ENCODE data around the gene CALHM5. TPM values are rescaled to one million over a fixed set of nuclear protein-coding genes. Genes with fewer than 3 reads are reported as not detected.

Gene CALHM5
- total and polyA plus RNA-seq, 2 of the 4 experiments (the other 2 are of a cell fraction) = 3.3 to 10.8 TPM

DNA sequence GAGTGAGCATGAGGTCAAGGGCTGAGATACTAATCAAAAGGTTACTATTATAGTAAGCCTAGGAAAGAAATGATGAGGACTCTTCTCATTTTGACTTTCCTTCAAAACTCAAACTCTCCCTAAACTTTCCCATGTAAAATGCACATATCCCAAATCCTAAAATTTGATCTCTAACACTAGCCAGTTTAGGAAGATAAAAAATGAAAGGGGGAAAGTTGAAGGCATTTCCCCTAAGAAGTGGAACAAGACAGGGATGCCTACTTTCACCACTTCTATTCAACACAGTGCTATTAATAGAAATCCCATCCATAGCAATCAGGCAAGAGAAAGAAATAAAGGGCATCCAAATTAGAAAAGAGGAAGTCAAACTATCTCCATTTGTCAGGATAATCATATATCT is 2.9 kb upstream of the CALHM5 start:
- no peak overlapping the region for H2BK20ac ChIP-seq (ENCODE audit: low read depth, low read length)
- H3K27me3 ChIP-seq (ENCODE audit: control insufficient read depth, insufficient read depth, low read length) = no peaks in the 10 kb centered on the region
- no peaks in the 10 kb centered on the region for H3K36me3 ChIP-seq (ENCODE audit: control insufficient read depth, insufficient read depth, low read length)
- H3K27ac ChIP-seq (ENCODE audit: insufficient read depth, low read length) = no peak overlapping the region
- no peak overlapping the region for H2AFZ ChIP-seq (replicated peaks; ENCODE audit: low read length, poor library complexity)
- ChIA-PET POLR2A (ENCODE audit: unreplicated experiment) (no interaction called here), CTCF (no interaction called here)
- intact Hi-C loops (cut with micrococcal nuclease) = no loop called here
- no peak for DNase-seq
- no peak overlapping the region for H2BK120ac ChIP-seq (ENCODE audit: low read depth, low read length)
- no peak overlapping the region for H2AK5ac ChIP-seq (ENCODE audit: low read depth, low read length)
- no peak overlapping the region for H3K14ac ChIP-seq (replicated peaks; ENCODE audit: low read depth, low read length)
- dilution Hi-C loops (cut with HindIII; ENCODE audit: low sequenced_read_pairs, unreplicated experiment) = no loop called here
- no peak overlapping the region for H4K91ac ChIP-seq (ENCODE audit: insufficient read depth, low read depth, low read length)
- H2BK5ac ChIP-seq (ENCODE audit: low read depth, low read length, poor library complexity, severe bottlenecking) = no peak overlapping the region
- H4K8ac ChIP-seq (ENCODE audit: low read depth in 2 of 2, low read length in 2 of 2) = no peak overlapping the region
- TF ChIP-seq POLR2A (IDR thresholded peaks at IDR 0.05; ENCODE audit: low read depth, low read length) (no peak), RAD21 (IDR thresholded peaks at IDR 0.05; ENCODE audit: low read length) (no peak), CHD1 (IDR thresholded peaks at IDR 0.05; ENCODE audit: low read depth, low read length) (no peak), RCOR1 (IDR thresholded peaks at IDR 0.05; ENCODE audit: insufficient replicate concordance, low read length) (no peak), NFE2L2 (IDR thresholded peaks at IDR 0.05; ENCODE audit: low read depth, low read length) (no peak), RFX5 (IDR thresholded peaks at IDR 0.05; ENCODE audit: low read depth, low read length) (no peak), MXI1 (IDR thresholded peaks at IDR 0.05; ENCODE audit: borderline replicate concordance, low read depth, low read length) (no peak), CEBPB (IDR thresholded peaks at IDR 0.05; ENCODE audit: low read depth, low read length) (no peak), MAZ (IDR thresholded peaks at IDR 0.05; ENCODE audit: borderline replicate concordance, low read depth, low read length) (no peak), FOS (IDR thresholded peaks at IDR 0.05; ENCODE audit: low read depth, low read length) (no peak), BHLHE40 (IDR thresholded peaks at IDR 0.05; ENCODE audit: low read depth, low read length) (no peak), USF2 (IDR thresholded peaks at IDR 0.05; ENCODE audit: low read depth, low read length) (no peak)
- TF ChIP-seq, protein P1, sequence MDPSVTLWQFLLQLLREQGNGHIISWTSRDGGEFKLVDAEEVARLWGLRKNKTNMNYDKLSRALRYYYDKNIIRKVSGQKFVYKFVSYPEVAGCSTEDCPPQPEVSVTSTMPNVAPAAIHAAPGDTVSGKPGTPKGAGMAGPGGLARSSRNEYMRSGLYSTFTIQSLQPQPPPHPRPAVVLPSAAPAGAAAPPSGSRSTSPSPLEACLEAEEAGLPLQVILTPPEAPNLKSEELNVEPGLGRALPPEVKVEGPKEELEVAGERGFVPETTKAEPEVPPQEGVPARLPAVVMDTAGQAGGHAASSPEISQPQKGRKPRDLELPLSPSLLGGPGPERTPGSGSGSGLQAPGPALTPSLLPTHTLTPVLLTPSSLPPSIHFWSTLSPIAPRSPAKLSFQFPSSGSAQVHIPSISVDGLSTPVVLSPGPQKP (IDR thresholded peaks at IDR 0.05; ENCODE audit: borderline replicate concordance, low read depth, low read length) = no peak
- no TSS peak for BruUV-seq (replicated peaks)
- H3K23ac ChIP-seq (ENCODE audit: low read depth, low read length) = no peak overlapping the region
- H3K4me1 ChIP-seq (ENCODE audit: control insufficient read depth, insufficient read depth, low read length) = peaks cover 4% of the 10 kb centered on the region
- H3K9me3 ChIP-seq (ENCODE audit: control insufficient read depth, insufficient read depth, low read length) = no peaks in the 10 kb centered on the region
- no peak for ATAC-seq (ENCODE audit: low read depth)
- peaks cover 3% of the 10 kb centered on the region for H3K9me1 ChIP-seq (ENCODE audit: insufficient read depth, low read length)
- H2AK9ac ChIP-seq (replicated peaks; ENCODE audit: low read depth, low read length, poor library complexity) = no peak overlapping the region
- no peaks in the 10 kb centered on the region for H4K20me1 ChIP-seq (ENCODE audit: insufficient read depth, low read length)
- no peak overlapping the region for H3K4me2 ChIP-seq (ENCODE audit: low read depth, low read length)
- H3K9ac ChIP-seq (ENCODE audit: low read depth, low read length) = no peak overlapping the region
- no peak overlapping the region for H3K18ac ChIP-seq (ENCODE audit: low read depth, low read length)
- no peak overlapping the region for H3K4ac ChIP-seq (ENCODE audit: low read depth, low read length)
- peaks cover 7 to 12% of the 10 kb centered on the region in 2 experiments; a peak in 3 of 4 replicates for H3K79me1 ChIP-seq (ENCODE audit: low read depth in 1 of 2, low read length in 2 of 2)
- in situ Hi-C loops (cut with MboI; ENCODE audit: low sequenced_read_pairs) = no loop called here
- no peak overlapping the region for H4K5ac ChIP-seq (ENCODE audit: low read depth, low read length)
- H3K4me3 ChIP-seq (ENCODE audit: insufficient read depth, low read depth, low read length) = no peak overlapping the region
- no peak overlapping the region for H3K56ac ChIP-seq (ENCODE audit: extremely low read depth, insufficient read depth, low read length)
- H2BK15ac ChIP-seq (ENCODE audit: low read depth, low read length) = no peak overlapping the region
